Activated CD4-positive, alpha-beta memory T cell treated with anti-CD3 and anti-CD28 coated beads, Interleukin-2, amount 10 ng/mL, durations not matched to agents 7 days and 5 days (primary cell): ENCODE results near the gene ANXA8L1. TPM values are rescaled to one million over a fixed set of nuclear protein-coding genes. Genes with fewer than 3 reads are reported as not detected.
"Not testable (repeated sequence)": the region's sequence is repeated elsewhere in the genome, so short reads cannot be mapped to it uniquely, and the experiment has no call there.

Source experiments
- CTCF ChIA-PET: fragments of 350-600 bp; sonication (Branson Sonifier 250); formaldehyde crosslinking; loops from one replicate; lab custom pipeline; 2021; ENCODE audit warnings: antibody characterized with exemption, inconsistent platforms; lab: Charles Lee
- POLR2A ChIA-PET: fragments of 350-600 bp; sonication (Branson Sonifier 250); formaldehyde crosslinking; loops from one replicate; lab custom pipeline; 2021; ENCODE audit warnings: antibody characterized with exemption; lab: Charles Lee
- DNase-seq: peaks from one replicate; pipeline ENCODE4 v3.0.0-alpha.2; 2020
- H3K27ac Mint-ChIP-seq: one replicate; pipeline ENCODE4 v1.8.0; 2021; ENCODE audit warnings: mild to moderate bottlenecking, mixed read lengths
- H3K27me3 Mint-ChIP-seq: one replicate; pipeline ENCODE4 v1.8.0; 2021; ENCODE audit warnings: mixed read lengths
- H3K36me3 Mint-ChIP-seq: one replicate; pipeline ENCODE4 v1.8.0; 2021; ENCODE audit warnings: low read depth, mixed read lengths
- H3K4me1 Mint-ChIP-seq: one replicate; pipeline ENCODE4 v1.8.0; 2021; ENCODE audit warnings: mixed read lengths
- H3K4me3 Mint-ChIP-seq: one replicate; pipeline ENCODE4 v1.8.0; 2021; ENCODE audit warnings: mild to moderate bottlenecking, mixed read lengths
- H3K9me3 Mint-ChIP-seq: one replicate; pipeline ENCODE4 v1.8.0; 2021; ENCODE audit warnings: mixed read lengths
- total RNA-seq, 2 experiments: library from RNA; stranded (reverse); gene quantifications; one replicate each; pipeline ENCODE4 v1.2.3, GENCODE V29; 2021

ANXA8L1 gene
- total RNA-seq, 2 experiments from 2014 or later: 0.45 to 1.2 TPM

DNA sequence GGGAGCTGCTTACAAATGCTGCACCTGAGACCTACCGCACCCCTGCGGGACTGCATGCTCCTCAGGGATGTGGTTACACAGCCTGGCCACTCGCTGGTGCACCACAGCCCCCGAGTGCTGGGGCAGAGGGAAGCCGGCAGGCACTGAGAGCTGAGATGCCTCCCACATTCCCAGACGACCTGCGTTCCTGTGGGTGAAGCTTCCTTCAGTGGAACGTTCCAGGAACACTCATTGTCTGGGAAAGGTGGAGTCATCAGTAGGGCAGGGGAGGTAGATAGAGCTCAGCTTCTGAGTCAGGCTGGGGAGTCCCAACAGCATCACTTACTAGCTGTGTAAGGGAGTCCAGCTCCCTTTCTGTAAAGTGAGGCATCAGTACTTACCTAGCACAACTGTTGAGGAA lies 2.5 kb downstream of the ANXA8L1 start:
- H3K4me3 Mint-ChIP-seq, H3K27ac Mint-ChIP-seq, H3K4me1 Mint-ChIP-seq, POLR2A ChIA-PET, DNase-seq, CTCF ChIA-PET, H3K27me3 Mint-ChIP-seq, H3K36me3 Mint-ChIP-seq, H3K9me3 Mint-ChIP-seq: not testable (repeated sequence)

- H3K36me3 Mint-ChIP-seq, H3K4me3 Mint-ChIP-seq, H3K27me3 Mint-ChIP-seq, DNase-seq, H3K27ac Mint-ChIP-seq, H3K9me3 Mint-ChIP-seq, POLR2A ChIA-PET, CTCF ChIA-PET, H3K4me1 Mint-ChIP-seq: not testable (repeated sequence)
These were observed 3.8 kb downstream of the ANXA8L1 start for GRCh38 chr10:46379233-46379848.

DNA sequence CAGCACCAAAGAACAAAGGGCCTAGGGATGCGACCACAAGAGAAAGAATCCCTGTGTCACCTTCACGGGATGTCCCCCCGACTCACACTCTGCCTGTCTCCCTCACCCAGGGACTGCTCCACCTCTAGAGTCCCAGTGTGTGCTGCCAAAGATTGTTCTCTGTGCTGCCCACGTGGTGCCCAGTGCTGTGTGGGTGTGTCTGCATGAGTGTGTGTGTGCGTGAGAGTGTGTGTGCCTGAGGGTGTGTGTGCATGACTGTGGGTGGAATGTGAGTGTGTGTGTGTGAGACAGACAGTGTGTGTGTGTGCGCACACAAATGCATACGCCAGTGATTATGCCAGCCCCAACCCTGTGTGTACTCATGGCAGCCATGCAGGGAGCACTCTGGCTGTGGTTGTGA lies 10.3 kb downstream of the ANXA8L1 start:
- H3K4me3 Mint-ChIP-seq, H3K27me3 Mint-ChIP-seq, H3K36me3 Mint-ChIP-seq, H3K27ac Mint-ChIP-seq, CTCF ChIA-PET, POLR2A ChIA-PET, H3K4me1 Mint-ChIP-seq, DNase-seq, H3K9me3 Mint-ChIP-seq: not testable (repeated sequence)

- POLR2A ChIA-PET, H3K4me3 Mint-ChIP-seq, H3K27ac Mint-ChIP-seq, H3K9me3 Mint-ChIP-seq, H3K36me3 Mint-ChIP-seq, H3K4me1 Mint-ChIP-seq, H3K27me3 Mint-ChIP-seq, DNase-seq, CTCF ChIA-PET: not testable (repeated sequence)
These were observed 11.1 kb downstream of the ANXA8L1 start for GRCh38 chr10:46386694-46387093.

- H3K27ac Mint-ChIP-seq, CTCF ChIA-PET, H3K36me3 Mint-ChIP-seq, H3K4me3 Mint-ChIP-seq, H3K9me3 Mint-ChIP-seq, POLR2A ChIA-PET, H3K27me3 Mint-ChIP-seq, DNase-seq, H3K4me1 Mint-ChIP-seq: not testable (repeated sequence)
These were observed 11.8 kb downstream of the ANXA8L1 start for GRCh38 chr10:46387309-46387902.

GRCh38 chr10:46391422-46391821 lies 15.8 kb downstream of the ANXA8L1 start:
- H3K4me3 Mint-ChIP-seq, H3K9me3 Mint-ChIP-seq, H3K4me1 Mint-ChIP-seq, DNase-seq, POLR2A ChIA-PET, H3K36me3 Mint-ChIP-seq, H3K27me3 Mint-ChIP-seq, CTCF ChIA-PET, H3K27ac Mint-ChIP-seq: not testable (repeated sequence)

- DNase-seq, H3K36me3 Mint-ChIP-seq, H3K9me3 Mint-ChIP-seq, H3K4me1 Mint-ChIP-seq, H3K27ac Mint-ChIP-seq, CTCF ChIA-PET, POLR2A ChIA-PET, H3K4me3 Mint-ChIP-seq, H3K27me3 Mint-ChIP-seq: not testable (repeated sequence)
These were observed 21.1 kb downstream of the ANXA8L1 start for GRCh38 chr10:46396441-46397279.

GRCh38 chr10:46397767-46398166 lies 22.2 kb downstream of the ANXA8L1 start:
- H3K27me3 Mint-ChIP-seq, POLR2A ChIA-PET, H3K4me1 Mint-ChIP-seq, H3K4me3 Mint-ChIP-seq, DNase-seq, H3K27ac Mint-ChIP-seq, H3K9me3 Mint-ChIP-seq, CTCF ChIA-PET, H3K36me3 Mint-ChIP-seq: not testable (repeated sequence)

- H3K27ac Mint-ChIP-seq, H3K27me3 Mint-ChIP-seq, H3K4me1 Mint-ChIP-seq, POLR2A ChIA-PET, H3K36me3 Mint-ChIP-seq, CTCF ChIA-PET, DNase-seq, H3K4me3 Mint-ChIP-seq, H3K9me3 Mint-ChIP-seq: not testable (repeated sequence)
These were observed 22.8 kb downstream of the ANXA8L1 start for GRCh38 chr10:46398212-46398886.

- H3K4me3 Mint-ChIP-seq, H3K27ac Mint-ChIP-seq, H3K27me3 Mint-ChIP-seq, CTCF ChIA-PET, H3K36me3 Mint-ChIP-seq, H3K4me1 Mint-ChIP-seq, DNase-seq, POLR2A ChIA-PET, H3K9me3 Mint-ChIP-seq: not testable (repeated sequence)
These were observed 34.0 kb downstream of the ANXA8L1 start for GRCh38 chr10:46409556-46409955.

DNA sequence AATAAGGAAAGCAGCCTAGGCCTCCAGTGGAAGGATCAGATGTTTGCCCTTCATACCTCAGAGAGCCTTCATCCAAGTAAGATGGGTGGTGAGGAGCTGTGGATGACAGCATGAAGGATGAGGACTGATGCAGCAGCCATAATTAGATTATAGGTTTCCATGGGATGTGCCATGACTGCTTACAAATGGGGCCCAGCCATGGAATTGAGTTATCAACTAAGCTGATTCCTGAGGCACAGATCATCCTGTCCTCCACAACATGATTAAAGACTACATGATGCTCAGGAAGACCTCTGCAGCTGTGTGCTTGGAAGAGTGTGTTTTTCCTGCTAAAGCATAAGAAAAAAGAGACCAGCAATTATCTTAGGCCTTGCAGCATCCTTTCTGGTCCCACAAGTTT lies 35.5 kb downstream of the ANXA8L1 start:
- POLR2A ChIA-PET, H3K27ac Mint-ChIP-seq, H3K36me3 Mint-ChIP-seq, CTCF ChIA-PET, H3K4me1 Mint-ChIP-seq, H3K27me3 Mint-ChIP-seq, DNase-seq, H3K9me3 Mint-ChIP-seq, H3K4me3 Mint-ChIP-seq: not testable (repeated sequence)

GRCh38 chr10:46412665-46413064 lies 37.1 kb downstream of the ANXA8L1 start:
- H3K27me3 Mint-ChIP-seq, H3K27ac Mint-ChIP-seq, DNase-seq, H3K4me1 Mint-ChIP-seq, H3K36me3 Mint-ChIP-seq, CTCF ChIA-PET, POLR2A ChIA-PET, H3K4me3 Mint-ChIP-seq, H3K9me3 Mint-ChIP-seq: not testable (repeated sequence)

DNA sequence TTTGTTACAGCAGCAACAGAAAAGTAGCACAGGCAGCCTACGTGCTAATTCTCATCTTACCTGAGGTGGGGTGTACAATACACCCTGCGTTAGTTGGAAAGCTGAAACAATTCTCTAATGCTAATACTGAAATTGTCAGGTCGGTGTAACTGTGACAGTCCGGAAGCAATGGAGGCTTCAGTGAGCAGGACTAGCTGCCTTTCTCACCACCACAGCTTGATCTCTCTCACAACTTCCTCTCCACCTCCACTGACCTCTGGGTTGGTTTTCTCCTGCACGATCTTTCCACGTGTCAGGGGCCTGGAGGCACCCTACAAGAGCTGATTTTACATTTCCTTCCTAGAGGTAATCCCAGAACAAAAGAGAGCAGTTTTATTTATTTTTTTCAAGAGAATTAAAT lies 39.7 kb downstream of the ANXA8L1 start:
- H3K4me3 Mint-ChIP-seq, POLR2A ChIA-PET, CTCF ChIA-PET, H3K9me3 Mint-ChIP-seq, DNase-seq, H3K27ac Mint-ChIP-seq, H3K36me3 Mint-ChIP-seq, H3K27me3 Mint-ChIP-seq, H3K4me1 Mint-ChIP-seq: not testable (repeated sequence)
